ENCODE results near the gene FOXP3.

GRCh38 chrX:49286136-49286535, 21.6 kb upstream of the FOXP3 start:
- TF ChIP-seq POLR2A (IDR thresholded peaks at IDR 0.05; ENCODE audit: low read length) (no peak), GATA1 (IDR thresholded peaks at IDR 0.05; ENCODE audit: low read depth, low read length) (no peak)
